RWPE1 (cell line): ENCODE data around the gene KIF17.
A peak's percentile ranks its signal among the peaks of the same experiment; 100 is the strongest.

Experiments
- CTCF ChIA-PET: fragments of 350-600 bp; sonication (Branson Sonifier 250); formaldehyde crosslinking; extraction: SDS; loops from one replicate; lab custom pipeline; 2021; lab: Yijun Ruan, JAX
- POLR2A ChIA-PET: fragments of 400-600 bp; formaldehyde crosslinking; extraction: SDS; loops from one replicate; lab custom pipeline; 2020; ENCODE audit warnings: antibody characterized with exemption; ENCODE audit not compliant: low non-redundant PET; lab: Yijun Ruan, JAX
- DNase-seq: peaks from one replicate; pipeline ENCODE4 v3.0.0; 2012; ENCODE audit warnings: low spot score
- H3K27ac ChIP-seq: fragments of 450-650 bp; 2 replicates; pipeline ENCODE4 v1.5.1; 2017
- TF ChIP-seq, protein P1 (sequence below): fragments of 450-650 bp; conservative IDR thresholded peaks from 2 replicates; pipeline ENCODE4 v1.5.1; 2017; ENCODE audit warnings: low read depth, mild to moderate bottlenecking

Gene KIF17

GRCh38 chr1:20742671-20743070 is 24.9 kb upstream of the KIF17 start:
- CTCF ChIA-PET = interaction anchor here (0.7 kb wide), 2 partner anchors 17 to 489 kb away, joined by 3 to 5 read pairs; no protein-coding TSS in a partner anchor
- H3K27ac ChIP-seq = no peak overlapping the region
- POLR2A ChIA-PET = no interaction called here
- TF ChIP-seq, protein P1, sequence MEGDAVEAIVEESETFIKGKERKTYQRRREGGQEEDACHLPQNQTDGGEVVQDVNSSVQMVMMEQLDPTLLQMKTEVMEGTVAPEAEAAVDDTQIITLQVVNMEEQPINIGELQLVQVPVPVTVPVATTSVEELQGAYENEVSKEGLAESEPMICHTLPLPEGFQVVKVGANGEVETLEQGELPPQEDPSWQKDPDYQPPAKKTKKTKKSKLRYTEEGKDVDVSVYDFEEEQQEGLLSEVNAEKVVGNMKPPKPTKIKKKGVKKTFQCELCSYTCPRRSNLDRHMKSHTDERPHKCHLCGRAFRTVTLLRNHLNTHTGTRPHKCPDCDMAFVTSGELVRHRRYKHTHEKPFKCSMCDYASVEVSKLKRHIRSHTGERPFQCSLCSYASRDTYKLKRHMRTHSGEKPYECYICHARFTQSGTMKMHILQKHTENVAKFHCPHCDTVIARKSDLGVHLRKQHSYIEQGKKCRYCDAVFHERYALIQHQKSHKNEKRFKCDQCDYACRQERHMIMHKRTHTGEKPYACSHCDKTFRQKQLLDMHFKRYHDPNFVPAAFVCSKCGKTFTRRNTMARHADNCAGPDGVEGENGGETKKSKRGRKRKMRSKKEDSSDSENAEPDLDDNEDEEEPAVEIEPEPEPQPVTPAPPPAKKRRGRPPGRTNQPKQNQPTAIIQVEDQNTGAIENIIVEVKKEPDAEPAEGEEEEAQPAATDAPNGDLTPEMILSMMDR = no peak
- no peak for DNase-seq

GRCh38 chr1:20740781-20741180 is 23.0 kb upstream of the KIF17 start:
- H3K27ac ChIP-seq = peak overlapping the region; percentile 74
- DNase-seq = no peak
- ChIA-PET CTCF (no interaction called here), POLR2A (no interaction called here)
- TF ChIP-seq, protein P1 = no peak

DNA sequence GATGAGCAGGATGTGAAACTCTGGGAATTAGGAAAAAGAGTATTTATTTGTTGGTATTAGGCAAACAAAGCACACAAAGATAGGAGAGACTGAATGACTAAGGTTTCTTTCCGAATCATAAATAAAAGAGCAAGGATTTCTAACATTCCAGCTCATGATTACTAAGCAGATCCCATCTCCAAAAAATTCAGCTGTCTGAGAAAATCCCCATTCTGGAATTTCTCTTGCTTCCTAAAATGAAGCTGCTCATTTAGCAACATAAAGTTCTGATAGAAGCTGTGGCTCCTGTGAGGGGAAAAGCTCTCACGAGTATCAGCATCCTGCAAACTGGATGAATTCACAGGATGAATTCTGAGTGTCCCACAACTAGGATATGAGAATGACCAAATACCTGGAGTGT is 21.4 kb upstream of the KIF17 start:
- peak; percentile 34 for DNase-seq
- TF ChIP-seq, protein P1 = no peak
- CTCF ChIA-PET = interaction anchor here (0.6 to 0.7 kb wide), 2 partner anchors 9 to 341 kb away, joined by 3 to 4 read pairs; no protein-coding TSS in a partner anchor
- POLR2A ChIA-PET = interaction anchor here (0.6 kb wide), 1 partner anchor 19 kb away, joined by 3 read pairs; no protein-coding TSS in a partner anchor
- no peak overlapping the region for H3K27ac ChIP-seq

DNA sequence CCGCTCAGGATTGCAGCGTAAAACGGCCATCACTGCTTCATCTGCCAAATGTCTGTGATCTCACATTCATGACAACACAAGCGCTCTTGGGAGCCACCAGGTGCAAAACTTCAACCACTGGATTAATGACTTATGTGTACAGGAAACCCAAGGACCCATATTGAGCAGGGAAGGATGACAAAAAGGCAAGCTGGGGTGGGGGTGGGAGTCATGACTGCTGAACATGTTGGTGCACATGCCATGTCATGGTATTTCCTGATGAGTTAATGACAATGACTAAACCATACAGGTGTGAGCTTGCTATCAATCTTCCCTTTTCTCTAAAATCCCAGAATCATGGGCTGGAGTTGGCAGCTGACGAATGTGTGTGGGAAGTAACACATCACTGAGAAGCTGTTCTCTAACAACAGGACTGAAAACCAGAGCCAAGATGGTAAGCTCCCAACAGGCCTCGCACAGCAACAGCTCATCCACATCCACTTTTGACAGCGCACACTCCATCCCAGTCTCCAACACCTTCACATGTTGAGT is 17.8 kb upstream of the KIF17 start:
- CTCF ChIA-PET = interaction anchor here (0.6 kb wide), 1 partner anchor 23 kb away, joined by 4 read pairs; no protein-coding TSS in a partner anchor
- TF ChIP-seq, protein P1 = no peak
- DNase-seq = peak; percentile 85
- POLR2A ChIA-PET = no interaction called here
- peak overlapping the region; percentile 98 for H3K27ac ChIP-seq

DNA sequence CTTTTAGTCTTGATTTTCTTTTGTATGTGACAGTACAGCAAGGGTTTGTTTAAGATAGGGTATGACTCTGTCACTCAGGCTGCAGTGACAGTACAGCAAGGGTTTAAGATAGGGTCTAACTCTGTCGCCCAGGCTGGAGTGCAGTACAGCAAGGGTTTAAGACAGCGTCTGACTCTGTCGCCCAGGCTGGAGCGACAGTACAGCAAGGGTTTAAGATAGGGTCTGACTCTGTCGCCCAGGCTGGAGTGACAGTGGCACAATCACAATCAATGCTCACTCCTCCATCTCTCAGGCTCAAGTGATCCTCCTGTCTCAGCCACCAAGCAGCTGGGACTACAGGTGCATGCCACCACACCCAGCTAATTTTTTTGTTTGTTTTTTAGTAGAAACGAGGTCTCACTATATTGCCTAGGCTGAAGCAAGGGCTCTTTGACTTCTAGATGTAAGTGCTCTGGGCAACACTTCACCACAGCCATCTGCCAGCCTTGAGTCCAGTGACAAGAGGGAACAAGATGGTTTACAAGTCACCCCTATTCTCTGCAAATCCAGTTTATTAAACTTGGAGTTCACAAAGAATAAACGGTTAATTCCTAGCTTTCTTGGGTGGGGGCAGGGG is 15.7 kb upstream of the KIF17 start:
- ChIA-PET CTCF (interaction anchor here (0.6 to 1.0 kb wide), 4 partner anchors 37 to 187 kb away, joined by 3 to 4 read pairs (median 3); no protein-coding TSS in a partner anchor), POLR2A (no interaction called here)
- TF ChIP-seq, protein P1 = 0 out of 2 replicates have a peak, but pooled peaks have one; percentile 3
- no peak for DNase-seq
- H3K27ac ChIP-seq = peak overlapping the region; percentile 98

DNA sequence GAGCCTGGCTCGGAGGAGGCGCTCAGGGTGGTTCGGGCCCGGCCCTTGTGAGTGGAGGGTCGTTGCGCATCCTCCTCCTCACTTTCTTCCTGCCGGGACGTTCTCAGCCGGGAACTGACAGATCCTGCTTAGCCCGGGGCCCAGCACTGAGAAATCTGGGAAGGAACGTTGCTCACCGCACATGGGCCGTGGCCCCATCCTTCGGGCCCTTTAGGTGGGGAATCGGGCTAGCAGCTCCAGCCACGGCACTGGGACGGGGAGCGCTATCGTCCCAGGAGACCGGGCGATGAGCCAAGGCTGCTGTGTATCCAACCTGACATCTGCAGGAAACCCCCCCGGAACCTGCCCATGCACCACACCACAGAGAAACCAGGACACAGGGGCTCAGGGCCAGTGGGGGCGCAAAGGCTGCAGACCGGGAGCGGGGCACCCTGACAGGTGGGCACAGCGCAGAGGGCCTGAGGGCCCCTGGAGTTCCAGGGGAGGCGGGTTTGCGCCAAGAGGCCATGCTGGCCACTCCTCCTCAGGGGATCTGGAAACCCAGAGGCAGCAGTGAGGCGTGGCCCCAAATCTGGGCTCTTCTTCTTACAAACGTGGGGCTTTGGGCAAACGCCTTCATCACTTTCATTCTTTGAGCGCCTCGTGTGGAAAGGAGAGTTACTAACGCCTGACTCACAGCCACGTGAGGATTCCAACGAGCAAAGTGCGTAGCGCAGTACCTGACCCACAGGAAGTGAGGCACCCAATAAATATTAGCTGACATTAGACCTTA is 15.0 kb upstream of the KIF17 start, which contains the start of gene SH2D5:
Gene SH2D5, minus strand, starts transcription at position 116 of the 772 bp plus-strand sequence. CDS start 4,659 bp downstream, outside the sequence.
- peak within 1 kb of the TSS; percentile 98 for H3K27ac ChIP-seq
- POLR2A ChIA-PET = no interaction called here
- peak; percentile 89 for DNase-seq
- TF ChIP-seq, protein P1 = peak; percentile 63
- CTCF ChIA-PET = interaction anchor here (0.6 to 1.0 kb wide), 4 partner anchors 36 to 463 kb away, joined by 3 to 4 read pairs (median 3); no protein-coding TSS in a partner anchor
